ENCODE measurements around the gene COQ5. TPM values are rescaled to one million over a fixed set of nuclear protein-coding genes. Genes with fewer than 3 reads are reported as not detected.

COQ5 gene
- polyA plus RNA-seq, 1 experiment = 27.7 TPM

DNA sequence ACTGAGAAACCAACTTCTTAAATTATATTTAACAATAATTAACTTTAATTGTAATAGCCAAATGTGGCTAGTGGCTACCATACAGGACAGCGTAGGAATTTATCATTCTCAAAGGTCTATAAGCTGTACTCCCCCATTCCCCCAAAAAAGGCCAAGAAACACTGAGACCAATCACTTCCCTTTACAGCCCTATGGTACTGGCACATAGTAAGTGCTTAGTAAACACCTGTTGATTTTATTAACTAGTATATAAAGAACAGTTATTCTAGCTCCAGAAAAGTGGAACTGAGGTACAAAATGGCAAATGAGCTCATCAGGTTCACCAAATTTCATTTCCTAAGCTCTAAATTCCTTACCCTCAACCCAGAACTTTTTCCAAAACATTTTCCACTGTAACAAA is 53.3 kb downstream of the COQ5 start:
- POLR2A ChIA-PET = interaction anchor here (0.6 kb wide), 1 partner anchor 275 kb away, joined by 3 read pairs; the partner anchor contains the start of gene RPLP0
- Histone ChIP-seq H3K4me3 (ENCODE audit: low read depth, low read length) (no peak overlapping the region), H3K27me3 (ENCODE audit: control insufficient read depth, insufficient read depth, low read length) (no peaks in the 10 kb centered on the region), H3K36me3 (ENCODE audit: control insufficient read depth, insufficient read depth, low read length) (no peaks in the 10 kb centered on the region)
- DNase-seq (ENCODE audit: low read depth) = no peak
- CTCF ChIA-PET = interaction anchor here (0.6 to 2.2 kb wide), 5 partner anchors 9 to 28 kb away, joined by 3 to 6 read pairs (median 3); no protein-coding TSS in a partner anchor
- TF ChIP-seq, protein P1, sequence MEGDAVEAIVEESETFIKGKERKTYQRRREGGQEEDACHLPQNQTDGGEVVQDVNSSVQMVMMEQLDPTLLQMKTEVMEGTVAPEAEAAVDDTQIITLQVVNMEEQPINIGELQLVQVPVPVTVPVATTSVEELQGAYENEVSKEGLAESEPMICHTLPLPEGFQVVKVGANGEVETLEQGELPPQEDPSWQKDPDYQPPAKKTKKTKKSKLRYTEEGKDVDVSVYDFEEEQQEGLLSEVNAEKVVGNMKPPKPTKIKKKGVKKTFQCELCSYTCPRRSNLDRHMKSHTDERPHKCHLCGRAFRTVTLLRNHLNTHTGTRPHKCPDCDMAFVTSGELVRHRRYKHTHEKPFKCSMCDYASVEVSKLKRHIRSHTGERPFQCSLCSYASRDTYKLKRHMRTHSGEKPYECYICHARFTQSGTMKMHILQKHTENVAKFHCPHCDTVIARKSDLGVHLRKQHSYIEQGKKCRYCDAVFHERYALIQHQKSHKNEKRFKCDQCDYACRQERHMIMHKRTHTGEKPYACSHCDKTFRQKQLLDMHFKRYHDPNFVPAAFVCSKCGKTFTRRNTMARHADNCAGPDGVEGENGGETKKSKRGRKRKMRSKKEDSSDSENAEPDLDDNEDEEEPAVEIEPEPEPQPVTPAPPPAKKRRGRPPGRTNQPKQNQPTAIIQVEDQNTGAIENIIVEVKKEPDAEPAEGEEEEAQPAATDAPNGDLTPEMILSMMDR (IDR thresholded peaks at IDR 0.05; ENCODE audit: insufficient read depth, low read depth, low read length) = no peak

DNA sequence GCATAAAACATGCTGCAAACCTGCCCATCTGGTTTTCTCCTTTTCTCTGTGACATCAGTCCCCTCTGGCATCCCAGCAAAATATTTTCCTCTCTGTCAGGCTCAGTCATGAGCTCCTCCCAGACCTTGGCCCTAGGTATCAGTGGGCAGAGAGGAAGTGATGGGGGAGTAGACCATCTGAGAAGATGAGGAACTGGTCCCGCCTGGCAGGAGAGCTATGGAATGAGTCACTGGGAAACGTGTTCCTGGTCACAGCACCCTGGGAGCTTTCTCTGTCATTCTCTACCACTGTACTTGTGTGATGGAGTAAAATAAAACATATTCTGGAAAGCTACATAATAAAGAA is 54.4 kb downstream of the COQ5 start:
- POLR2A ChIA-PET = interaction anchor here (1.1 kb wide), 1 partner anchor 64 kb away, joined by 4 read pairs; no protein-coding TSS in a partner anchor
- H3K4me3 ChIP-seq (ENCODE audit: low read depth, low read length) = no peak overlapping the region
- no peaks in the 10 kb centered on the region for H3K36me3 ChIP-seq (ENCODE audit: control insufficient read depth, insufficient read depth, low read length)
- CTCF ChIA-PET = interaction anchor here (0.7 to 2.2 kb wide), 5 partner anchors 8 to 52 kb away, joined by 3 to 6 read pairs (median 3); no protein-coding TSS in a partner anchor
- no peaks in the 10 kb centered on the region for H3K27me3 ChIP-seq (ENCODE audit: control insufficient read depth, insufficient read depth, low read length)
- DNase-seq (ENCODE audit: low read depth) = peak; percentile 26
- TF ChIP-seq, protein P1 (IDR thresholded peaks at IDR 0.05; ENCODE audit: insufficient read depth, low read depth, low read length) = no peak

DNA sequence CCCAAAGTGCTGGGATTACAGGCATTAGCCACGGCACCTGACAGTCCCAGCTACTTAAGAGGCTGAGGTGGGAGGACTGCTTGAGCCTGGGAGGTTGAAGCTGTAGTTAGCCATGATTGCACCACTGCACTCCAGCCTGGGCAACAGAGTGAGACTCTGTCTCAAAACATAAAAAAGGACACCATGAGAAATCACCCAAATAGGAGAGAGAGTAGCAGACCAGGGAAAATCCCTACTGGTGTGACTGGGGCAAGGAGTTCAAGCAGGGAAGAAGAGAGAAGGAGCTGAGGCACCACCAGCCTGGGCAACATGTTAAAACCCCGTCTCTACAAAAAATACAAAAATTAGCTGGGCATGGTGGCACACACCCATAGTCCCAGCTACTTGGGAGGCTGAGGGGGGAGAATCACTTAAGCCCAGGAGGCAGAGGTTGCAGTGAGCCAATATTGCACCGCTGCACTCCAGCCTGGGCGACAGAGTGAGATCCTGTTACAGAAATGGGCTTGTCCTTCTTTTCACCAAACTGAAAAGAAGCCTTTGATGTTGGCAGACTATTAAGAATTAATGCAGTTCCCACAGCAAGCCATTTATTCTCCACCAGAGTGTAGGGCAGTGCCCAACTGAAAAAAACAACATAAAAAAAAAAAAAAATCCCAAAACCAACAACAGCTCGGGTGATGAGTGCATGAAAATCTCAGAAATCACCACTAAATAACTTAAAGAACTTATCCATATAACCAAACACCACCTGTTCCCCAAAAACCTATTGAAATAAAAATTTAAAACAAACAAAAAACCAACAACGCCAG is 54.9 kb downstream of the COQ5 start:
- ChIA-PET POLR2A (interaction anchor here (1.1 kb wide), 1 partner anchor 64 kb away, joined by 4 read pairs; no protein-coding TSS in a partner anchor), CTCF (interaction anchor here (0.7 to 1.9 kb wide), 4 partner anchors 8 to 52 kb away, joined by 3 to 6 read pairs (median 3); no protein-coding TSS in a partner anchor)
- Histone ChIP-seq H3K36me3 (ENCODE audit: control insufficient read depth, insufficient read depth, low read length) (no peaks in the 10 kb centered on the region), H3K4me3 (ENCODE audit: low read depth, low read length) (no peak overlapping the region), H3K27me3 (ENCODE audit: control insufficient read depth, insufficient read depth, low read length) (no peaks in the 10 kb centered on the region)
- no peak for DNase-seq (ENCODE audit: low read depth)
- TF ChIP-seq, protein P1 (IDR thresholded peaks at IDR 0.05; ENCODE audit: insufficient read depth, low read depth, low read length) = no peak

DNA sequence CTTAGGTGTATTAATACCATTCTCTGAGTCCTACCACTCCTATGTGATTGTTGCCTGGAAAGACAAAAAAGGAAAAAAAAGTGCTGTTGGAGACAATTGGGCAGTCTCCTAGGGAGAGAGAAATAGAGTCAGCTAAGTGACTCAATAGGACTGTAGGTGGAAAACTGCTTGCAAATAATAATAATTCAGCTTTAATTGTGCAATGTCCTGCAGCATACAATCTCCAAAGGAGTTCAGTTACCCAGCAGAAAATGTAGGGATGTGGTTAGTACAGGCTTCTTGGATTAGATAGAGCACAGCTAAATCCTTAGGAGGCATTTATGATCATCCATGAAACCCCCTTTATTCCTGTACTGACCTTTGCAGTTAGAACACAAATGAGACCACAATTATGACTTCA is 56.4 kb downstream of the COQ5 start:
- ChIA-PET CTCF (no interaction called here), POLR2A (no interaction called here)
- TF ChIP-seq, protein P1 (IDR thresholded peaks at IDR 0.05; ENCODE audit: insufficient read depth, low read depth, low read length) = no peak

GRCh38 chr12:120470150-120470784 is 58.7 kb downstream of the COQ5 start:
- Histone ChIP-seq H3K4me3 (ENCODE audit: low read depth, low read length) (peak overlapping the region; percentile 80), H3K36me3 (ENCODE audit: control insufficient read depth, insufficient read depth, low read length) (peaks cover 4% of the 10 kb centered on the region), H3K27me3 (ENCODE audit: control insufficient read depth, insufficient read depth, low read length) (no peaks in the 10 kb centered on the region)
- POLR2A ChIA-PET = no interaction called here
- DNase-seq (ENCODE audit: low read depth) = no peak
- TF ChIP-seq, protein P1 (IDR thresholded peaks at IDR 0.05; ENCODE audit: insufficient read depth, low read depth, low read length) = no peak
- CTCF ChIA-PET = interaction anchor here (0.6 to 6.0 kb wide), 10 partner anchors 12 to 91 kb away, joined by 3 to 57 read pairs (median 5); partner anchors contain the start of gene DYNLL1

More for the DNA sequence above, 56.4 kb downstream of the COQ5 start:
- DNase-seq (ENCODE audit: low read depth) = no peak
- Histone ChIP-seq H3K36me3 (ENCODE audit: control insufficient read depth, insufficient read depth, low read length) (no peaks in the 10 kb centered on the region), H3K27me3 (ENCODE audit: control insufficient read depth, insufficient read depth, low read length) (no peaks in the 10 kb centered on the region), H3K4me3 (ENCODE audit: low read depth, low read length) (no peak overlapping the region)

Data from BJ (cell line).